GM23338 (cell line): ENCODE measurements around the gene TMEM236.

Source experiments
- CTCF ChIP-seq, 2 experiments: fragments of 200-600 bp in 1 of 2; sonication (generic) in 1 of 2; conservative IDR thresholded peaks; 2 replicates each; pipeline versions ENCODE4 v1.5.1 to v1.6.1; 2016 to 2017; ENCODE audit warnings: antibody characterized with exemption in 2 of 2, low read depth in 2 of 2, mild to moderate bottlenecking in 2 of 2, moderate library complexity in 1 of 2
- TF ChIP-seq, protein P1 (sequence below): IDR thresholded peaks from one replicate; pipeline ENCODE4 v1.6.1; 2018; ENCODE audit warnings: antibody characterized with exemption; ENCODE audit not compliant: unreplicated experiment

DNA sequence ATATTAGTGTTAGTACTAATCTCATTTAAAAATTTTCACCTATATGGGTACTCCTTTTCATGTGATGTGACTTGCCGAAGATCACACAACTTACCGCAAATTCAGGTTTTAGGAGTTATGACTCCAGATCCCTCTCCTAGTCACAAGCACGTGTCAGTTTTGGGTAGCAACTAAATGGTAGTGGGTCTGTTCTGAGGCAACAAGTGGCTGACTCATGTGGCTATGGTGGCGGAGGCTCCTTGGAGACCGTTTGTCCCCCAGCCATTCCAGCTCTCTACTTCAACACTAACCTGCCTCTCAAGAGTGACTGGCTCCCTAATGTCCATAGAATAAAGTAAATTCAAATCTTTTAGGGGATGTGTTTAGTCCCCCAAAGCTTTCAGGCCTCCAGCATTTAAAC is 96.6 kb downstream of the TMEM236 start:
- TF ChIP-seq, protein P1, sequence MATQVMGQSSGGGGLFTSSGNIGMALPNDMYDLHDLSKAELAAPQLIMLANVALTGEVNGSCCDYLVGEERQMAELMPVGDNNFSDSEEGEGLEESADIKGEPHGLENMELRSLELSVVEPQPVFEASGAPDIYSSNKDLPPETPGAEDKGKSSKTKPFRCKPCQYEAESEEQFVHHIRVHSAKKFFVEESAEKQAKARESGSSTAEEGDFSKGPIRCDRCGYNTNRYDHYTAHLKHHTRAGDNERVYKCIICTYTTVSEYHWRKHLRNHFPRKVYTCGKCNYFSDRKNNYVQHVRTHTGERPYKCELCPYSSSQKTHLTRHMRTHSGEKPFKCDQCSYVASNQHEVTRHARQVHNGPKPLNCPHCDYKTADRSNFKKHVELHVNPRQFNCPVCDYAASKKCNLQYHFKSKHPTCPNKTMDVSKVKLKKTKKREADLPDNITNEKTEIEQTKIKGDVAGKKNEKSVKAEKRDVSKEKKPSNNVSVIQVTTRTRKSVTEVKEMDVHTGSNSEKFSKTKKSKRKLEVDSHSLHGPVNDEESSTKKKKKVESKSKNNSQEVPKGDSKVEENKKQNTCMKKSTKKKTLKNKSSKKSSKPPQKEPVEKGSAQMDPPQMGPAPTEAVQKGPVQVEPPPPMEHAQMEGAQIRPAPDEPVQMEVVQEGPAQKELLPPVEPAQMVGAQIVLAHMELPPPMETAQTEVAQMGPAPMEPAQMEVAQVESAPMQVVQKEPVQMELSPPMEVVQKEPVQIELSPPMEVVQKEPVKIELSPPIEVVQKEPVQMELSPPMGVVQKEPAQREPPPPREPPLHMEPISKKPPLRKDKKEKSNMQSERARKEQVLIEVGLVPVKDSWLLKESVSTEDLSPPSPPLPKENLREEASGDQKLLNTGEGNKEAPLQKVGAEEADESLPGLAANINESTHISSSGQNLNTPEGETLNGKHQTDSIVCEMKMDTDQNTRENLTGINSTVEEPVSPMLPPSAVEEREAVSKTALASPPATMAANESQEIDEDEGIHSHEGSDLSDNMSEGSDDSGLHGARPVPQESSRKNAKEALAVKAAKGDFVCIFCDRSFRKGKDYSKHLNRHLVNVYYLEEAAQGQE, result no peak
- TF ChIP-seq CTCF (conservative IDR thresholded peaks at IDR 0.05; ENCODE audit: low read depth in 2 of 2), result no peak
